H9 (cell line): Measurements from ENCODE around the gene RPL36. TPM values are rescaled to one million over a fixed set of nuclear protein-coding genes. Genes with fewer than 3 reads are reported as not detected.

Experiments
- DNase-seq: peaks from one replicate; pipeline ENCODE4 v3.0.0-alpha.2; 2017
- H2AFZ ChIP-seq: one replicate; pipeline ENCODE4 v1.6.1; 2013; ENCODE audit warnings: mild to moderate bottlenecking, low read length, control low read depth, moderate library complexity
- H2AK5ac ChIP-seq: 2 replicates; pipeline ENCODE4 v1.6.1; 2013; ENCODE audit warnings: low read length, control low read depth, mixed read lengths; ENCODE audit not compliant: insufficient read length
- H2BK120ac ChIP-seq: one replicate; pipeline ENCODE4 v1.6.1; 2013; ENCODE audit warnings: low read depth, mild to moderate bottlenecking, low read length, control low read depth, inconsistent platforms; ENCODE audit not compliant: poor library complexity, severe bottlenecking
- H2BK12ac ChIP-seq: 2 replicates; pipeline ENCODE4 v1.6.1; 2013; ENCODE audit warnings: low read length, control low read depth, mixed read lengths, low read depth; ENCODE audit not compliant: insufficient read length
- H2BK15ac ChIP-seq: 2 replicates; pipeline ENCODE4 v1.6.1; 2013; ENCODE audit warnings: low read depth, low read length, control low read depth
- H2BK20ac ChIP-seq: one replicate; pipeline ENCODE4 v1.6.1; 2013; ENCODE audit warnings: low read depth, mild to moderate bottlenecking, low read length, control low read depth, inconsistent platforms; ENCODE audit not compliant: poor library complexity, severe bottlenecking
- H2BK5ac ChIP-seq: 2 replicates; pipeline ENCODE4 v1.6.1; 2013; ENCODE audit warnings: low read length, control low read depth, mixed read lengths; ENCODE audit not compliant: insufficient read length
- H3K14ac ChIP-seq: 2 replicates; pipeline ENCODE4 v1.6.1; 2013; ENCODE audit warnings: low read length, control low read depth; ENCODE audit not compliant: insufficient read depth
- H3K18ac ChIP-seq: 2 replicates; pipeline ENCODE4 v1.6.1; 2013; ENCODE audit warnings: low read depth, mild to moderate bottlenecking, mixed read lengths, low read length, control low read depth; ENCODE audit not compliant: insufficient read length
- H3K23ac ChIP-seq: 2 replicates; pipeline ENCODE4 v1.6.1; 2013; ENCODE audit warnings: low read length, control low read depth, mixed read lengths, low read depth; ENCODE audit not compliant: insufficient read length
- H3K23me2 ChIP-seq: 2 replicates; pipeline ENCODE4 v1.6.1; 2013; ENCODE audit warnings: low read depth, mild to moderate bottlenecking, mixed read lengths, low read length, control low read depth; ENCODE audit not compliant: insufficient read length, poor library complexity, severe bottlenecking
- H3K27ac ChIP-seq: 2 replicates; pipeline ENCODE4 v1.5.1; 2013; ENCODE audit warnings: low read length, control low read depth, mixed read lengths, low read depth; ENCODE audit not compliant: insufficient read length
- H3K27me3 ChIP-seq: 2 replicates; pipeline ENCODE4 v1.6.1; 2013; ENCODE audit warnings: low read length, control low read depth, inconsistent platforms; ENCODE audit not compliant: insufficient read depth
- H3K4ac ChIP-seq: 2 replicates; pipeline ENCODE4 v1.6.1; 2013; ENCODE audit warnings: low read depth, mild to moderate bottlenecking, control low read depth, inconsistent platforms, low read length, moderate library complexity
- H3K4me1 ChIP-seq: 2 replicates; pipeline ENCODE4 v1.6.1; 2013; ENCODE audit warnings: low read length, control low read depth, inconsistent platforms; ENCODE audit not compliant: insufficient read depth
- H3K4me2 ChIP-seq: 2 replicates; pipeline ENCODE4 v1.6.1; 2013; ENCODE audit warnings: low read length, control low read depth, mixed read lengths; ENCODE audit not compliant: insufficient read length, insufficient read depth
- H3K56ac ChIP-seq: 2 replicates; pipeline ENCODE4 v1.6.1; 2013; ENCODE audit warnings: low read depth, mild to moderate bottlenecking, mixed read lengths, low read length, control low read depth; ENCODE audit not compliant: insufficient read length
- H3K79me1 ChIP-seq: 2 replicates; pipeline ENCODE4 v1.6.1; 2013; ENCODE audit warnings: low read depth, mild to moderate bottlenecking, moderate library complexity, low read length, control low read depth, inconsistent platforms; ENCODE audit not compliant: insufficient read depth, poor library complexity, severe bottlenecking
- H3K79me2 ChIP-seq: 2 replicates; pipeline ENCODE4 v1.6.1; 2013; ENCODE audit warnings: low read length, control low read depth, inconsistent platforms; ENCODE audit not compliant: insufficient read depth
- H3K9ac ChIP-seq: 2 replicates; pipeline ENCODE4 v1.6.1; 2013; ENCODE audit warnings: low read length, control low read depth, mixed read lengths; ENCODE audit not compliant: insufficient read length; ENCODE audit errors: extremely low read depth
- H3K9me3 ChIP-seq: one replicate; pipeline ENCODE4 v1.6.1; 2013; ENCODE audit warnings: low read depth, low read length, inconsistent platforms; ENCODE audit not compliant: control insufficient read depth
- H3T11ph ChIP-seq: one replicate; pipeline ENCODE4 v1.6.1; 2013; ENCODE audit warnings: mild to moderate bottlenecking, low read length, control low read depth, inconsistent platforms
- H4K20me1 ChIP-seq: one replicate; pipeline ENCODE4 v1.6.1; 2013; ENCODE audit not compliant: control insufficient read depth, insufficient read length, insufficient read depth
- H4K5ac ChIP-seq: 2 replicates; pipeline ENCODE4 v1.6.1; 2013; ENCODE audit warnings: low read depth, mild to moderate bottlenecking, mixed read lengths, low read length, control low read depth; ENCODE audit not compliant: insufficient read length
- H4K8ac ChIP-seq: replicated peaks from 2 replicates; pipeline ENCODE4 v1.6.1; 2013; ENCODE audit warnings: low read length, control low read depth, mixed read lengths, low read depth; ENCODE audit not compliant: insufficient read length
- H4K91ac ChIP-seq: 2 replicates; pipeline ENCODE4 v1.6.1; 2013; ENCODE audit warnings: low read depth, mild to moderate bottlenecking, moderate library complexity, mixed read lengths, low read length, control low read depth; ENCODE audit not compliant: insufficient read length
- H3K27ac Mint-ChIP-seq, 3 experiments: 2 replicates in 2 of 3; 3 replicates in 1 of 3; pipeline ENCODE4 v1.8.0; 2020 to 2021; ENCODE audit warnings: mixed read lengths in 3 of 3, mild to moderate bottlenecking in 1 of 3, moderate library complexity in 1 of 3
- H3K27me3 Mint-ChIP-seq: 2 replicates; pipeline ENCODE4 v1.8.0; 2021; ENCODE audit warnings: low read depth, mild to moderate bottlenecking, moderate library complexity, mixed read lengths
- H3K36me3 Mint-ChIP-seq, 3 experiments: 2 replicates in 2 of 3; 3 replicates in 1 of 3; pipeline ENCODE4 v1.8.0; 2020 to 2021; ENCODE audit warnings: low read depth in 3 of 3, mixed read lengths in 3 of 3; ENCODE audit not compliant: insufficient read depth in 1 of 3
- H3K4me1 Mint-ChIP-seq, 2 experiments: 2 replicates each; pipeline ENCODE4 v1.8.0; 2020; ENCODE audit warnings: mixed read lengths in 2 of 2
- H3K4me3 Mint-ChIP-seq, 2 experiments: 2 replicates in 1 of 2; 3 replicates in 1 of 2; pipeline ENCODE4 v1.8.0; 2020 to 2021; ENCODE audit warnings: mild to moderate bottlenecking in 2 of 2, mixed read lengths in 2 of 2, moderate library complexity in 1 of 2
- H3K9me3 Mint-ChIP-seq, 2 experiments: 2 replicates in 1 of 2; 3 replicates in 1 of 2; pipeline ENCODE4 v1.8.0; 2020; ENCODE audit warnings: mild to moderate bottlenecking in 2 of 2, mixed read lengths in 2 of 2, moderate library complexity in 1 of 2
- CTCF ChIP-seq: fragments of 200-600 bp; sonication (generic); conservative IDR thresholded peaks from 3 replicates; pipeline ENCODE4 v1.8.0; 2021; ENCODE audit warnings: antibody characterized with exemption, mild to moderate bottlenecking
- WGBS: extraction: QIAGEN DNeasy Blood & Tissue Kit; methylation state at CpG from one replicate; pipeline ENCODE4 v1.1.7; 2013; ENCODE audit warnings: missing lambda C conversion rate, low lambda C conversion rate, mixed read lengths; ENCODE audit not compliant: insufficient read length; ENCODE audit errors: extremely low coverage; 5-methylcytosine and 5-hydroxymethylcytosine counted together
- total RNA-seq: library from RNA; stranded (reverse); gene quantifications from 2 replicates; pipeline ENCODE4 v1.2.1, GENCODE V29; 2021

RPL36 gene
- total RNA-seq, 1 experiment from 2014 or later = 1,074 TPM

- WGBS = no CpG with 5 or more reads among the region's 10 CpGs
Measured at GRCh38 chr19:5665781-5666513, 24.1 kb upstream of the RPL36 start.

More at GRCh38 chr19:5665781-5666513, 24.1 kb upstream of the RPL36 start:
- no peak overlapping the region for H2BK5ac ChIP-seq
- H3K9me3 ChIP-seq = no peaks in the 10 kb centered on the region
- H3K23me2 ChIP-seq = no peaks in the 10 kb centered on the region
- no peak overlapping the region for H2BK120ac ChIP-seq
- H3K4me2 ChIP-seq = no peak overlapping the region
- H4K5ac ChIP-seq = no peak overlapping the region
- no peak; the same call in 2 of the 3 replicates for TF ChIP-seq CTCF
- H2AFZ ChIP-seq = no peak overlapping the region
- no peaks in the 10 kb centered on the region for H3K27me3 ChIP-seq
- H3K79me1 ChIP-seq = no peaks in the 10 kb centered on the region
- H3K18ac ChIP-seq = no peak overlapping the region
- no peak overlapping the region for H2BK15ac ChIP-seq
- no peaks in the 10 kb centered on the region for H3K4me1 ChIP-seq
- Mint-ChIP-seq H3K27me3 (no peaks in the 10 kb centered on the region; the same call in 1 of the 2 replicates), H3K27ac (peak overlapping the region in 2 of 3 experiments; percentile 62 to 90; a peak in 3 of 7 replicates), H3K9me3 (no peaks in the 10 kb centered on the region), H3K4me1 (peaks cover 7 to 14% of the 10 kb centered on the region in 2 experiments), H3K4me3 (no peak overlapping the region), H3K36me3 (peaks cover 48 to 87% (median 81%) of the 10 kb centered on the region in 3 experiments; a peak in 6 of 7 replicates)
- H3K14ac ChIP-seq = no peak overlapping the region
- no peak for DNase-seq
- H4K20me1 ChIP-seq = peaks cover 4% of the 10 kb centered on the region
- H2AK5ac ChIP-seq = no peak overlapping the region
- H4K8ac ChIP-seq = no peak overlapping the region
- no peak overlapping the region for H3K56ac ChIP-seq
- H3K4ac ChIP-seq = no peak overlapping the region
- H3T11ph ChIP-seq = no peak overlapping the region
- no peaks in the 10 kb centered on the region; the same call in 1 of the 2 replicates for H3K79me2 ChIP-seq
- no peak overlapping the region for H3K9ac ChIP-seq
- H2BK20ac ChIP-seq = no peak overlapping the region
- H2BK12ac ChIP-seq = no peak overlapping the region
- no peak overlapping the region for H3K27ac ChIP-seq
- no peak overlapping the region for H4K91ac ChIP-seq
- H3K23ac ChIP-seq = no peak overlapping the region
